ENCODE data around the gene SBDS.

DNA sequence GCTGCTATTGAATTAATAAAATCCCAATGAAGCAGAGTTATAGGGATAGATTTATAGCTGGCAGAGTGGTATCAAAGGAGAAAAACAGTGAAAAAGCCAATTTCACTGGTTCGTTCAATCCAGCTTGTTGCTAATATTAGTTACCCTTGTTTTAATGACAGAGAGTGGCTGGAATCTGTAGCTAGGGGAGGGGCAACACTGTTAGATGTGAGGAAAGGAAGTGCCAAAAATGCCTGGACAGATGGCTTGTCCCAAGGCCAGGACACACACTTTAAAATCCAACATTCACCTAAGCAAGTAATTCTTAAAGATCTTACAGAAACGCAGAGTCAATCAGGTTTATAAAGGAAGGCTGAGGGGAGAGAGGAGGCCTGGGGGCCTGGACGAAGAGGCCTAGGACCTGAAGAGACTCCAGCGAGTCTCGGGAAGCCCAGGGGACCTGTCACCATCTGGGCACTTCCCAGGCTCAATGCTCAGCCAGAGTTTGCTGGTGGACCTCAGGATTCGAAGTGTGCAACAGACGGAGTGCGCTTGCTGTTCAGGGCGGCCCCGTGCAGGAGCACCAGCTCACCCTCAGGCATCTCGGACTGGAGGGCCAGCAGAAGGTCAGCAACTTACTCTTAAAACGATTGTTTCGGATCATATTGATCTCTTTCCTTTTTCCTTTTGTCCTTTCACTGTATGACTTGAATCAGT is 37.6 kb downstream of the SBDS start:
- TF ChIP-seq CTCF (IDR thresholded peaks at IDR 0.05) (no peak), POLR2A (IDR thresholded peaks at IDR 0.05) (no peak), EP300 (IDR thresholded peaks at IDR 0.05) (no peak)

All from upper lobe of left lung (tissue), 4 donors.